GM23338 (cell line): Measurements from ENCODE around the gene COQ6.

ENCODE experiments used
- CREB1 ChIP-seq: fragments of 250-450 bp; sonication (Bioruptor Pico); IDR thresholded peaks from 2 replicates; pipeline ENCODE4 v1.5.0; 2020; ENCODE audit warnings: low read depth, mild to moderate bottlenecking, moderate library complexity
- ETS1 ChIP-seq: IDR thresholded peaks from 2 replicates; pipeline ENCODE4 v1.6.1; 2016; ENCODE audit warnings: antibody characterized with exemption
- EZH2 ChIP-seq: fragments of 200-600 bp; sonication (generic); IDR thresholded peaks from one replicate; pipeline ENCODE4 v1.8.0; 2017; ENCODE audit warnings: antibody characterized with exemption, mild to moderate bottlenecking, low read depth; ENCODE audit not compliant: unreplicated experiment
- EZH2phosphoT487 ChIP-seq: fragments of 200-600 bp; sonication (generic); IDR thresholded peaks from one replicate; pipeline ENCODE4 v1.8.1; 2018; ENCODE audit warnings: antibody characterized with exemption; ENCODE audit not compliant: unreplicated experiment
- JUNB ChIP-seq: IDR thresholded peaks from one replicate; pipeline ENCODE4 v1.6.1; 2016; ENCODE audit warnings: antibody characterized with exemption; ENCODE audit not compliant: unreplicated experiment
- NANOG ChIP-seq: IDR thresholded peaks from 2 replicates; pipeline ENCODE4 v1.6.1; 2016; ENCODE audit warnings: antibody characterized with exemption, borderline replicate concordance
- POLR2AphosphoS5 ChIP-seq: IDR thresholded peaks from 2 replicates; pipeline ENCODE4 v1.6.1; 2016; ENCODE audit warnings: antibody characterized with exemption, low read depth
- REST ChIP-seq: IDR thresholded peaks from one replicate; pipeline ENCODE4 v1.6.1; 2018; ENCODE audit warnings: antibody characterized with exemption; ENCODE audit not compliant: unreplicated experiment
- STAT1 ChIP-seq: IDR thresholded peaks from one replicate; pipeline ENCODE4 v1.6.1; 2016; ENCODE audit warnings: antibody characterized with exemption; ENCODE audit not compliant: unreplicated experiment
- ZNF114 ChIP-seq: fragments of 250-450 bp; sonication (Bioruptor Pico); IDR thresholded peaks from 2 replicates; pipeline ENCODE4 v1.5.0; 2020; ENCODE audit warnings: mild to moderate bottlenecking, moderate library complexity
- ZNF331 ChIP-seq: fragments of 250-450 bp; sonication (Bioruptor Pico); IDR thresholded peaks from 2 replicates; pipeline ENCODE4 v1.5.0; 2020; ENCODE audit warnings: low read depth, mild to moderate bottlenecking, moderate library complexity
- ZNF462 ChIP-seq: fragments of 250-450 bp; sonication (Bioruptor Pico); IDR thresholded peaks from 2 replicates; pipeline ENCODE4 v1.5.0; 2020; ENCODE audit warnings: mild to moderate bottlenecking, moderate library complexity
- TF ChIP-seq, protein P1 (sequence below), 2 experiments: fragments of 200-600 bp in 1 of 2; sonication (generic) in 1 of 2; conservative IDR thresholded peaks; 2 replicates each; pipeline versions ENCODE4 v1.5.1 to v1.6.1; 2016 to 2017; ENCODE audit warnings: antibody characterized with exemption in 2 of 2, low read depth in 2 of 2, mild to moderate bottlenecking in 2 of 2, moderate library complexity in 1 of 2

- TF ChIP-seq EZH2phosphoT487 (no peak), ETS1 (no peak), JUNB (no peak), POLR2AphosphoS5 (no peak), REST (no peak), ZNF114 (CRISPR knock-in tag) (no peak), EZH2 (no peak), CREB1 (CRISPR knock-in tag) (no peak), ZNF331 (CRISPR knock-in tag) (no peak), STAT1 (no peak), NANOG (no peak), ZNF462 (CRISPR knock-in tag) (no peak)
- TF ChIP-seq, protein P1, sequence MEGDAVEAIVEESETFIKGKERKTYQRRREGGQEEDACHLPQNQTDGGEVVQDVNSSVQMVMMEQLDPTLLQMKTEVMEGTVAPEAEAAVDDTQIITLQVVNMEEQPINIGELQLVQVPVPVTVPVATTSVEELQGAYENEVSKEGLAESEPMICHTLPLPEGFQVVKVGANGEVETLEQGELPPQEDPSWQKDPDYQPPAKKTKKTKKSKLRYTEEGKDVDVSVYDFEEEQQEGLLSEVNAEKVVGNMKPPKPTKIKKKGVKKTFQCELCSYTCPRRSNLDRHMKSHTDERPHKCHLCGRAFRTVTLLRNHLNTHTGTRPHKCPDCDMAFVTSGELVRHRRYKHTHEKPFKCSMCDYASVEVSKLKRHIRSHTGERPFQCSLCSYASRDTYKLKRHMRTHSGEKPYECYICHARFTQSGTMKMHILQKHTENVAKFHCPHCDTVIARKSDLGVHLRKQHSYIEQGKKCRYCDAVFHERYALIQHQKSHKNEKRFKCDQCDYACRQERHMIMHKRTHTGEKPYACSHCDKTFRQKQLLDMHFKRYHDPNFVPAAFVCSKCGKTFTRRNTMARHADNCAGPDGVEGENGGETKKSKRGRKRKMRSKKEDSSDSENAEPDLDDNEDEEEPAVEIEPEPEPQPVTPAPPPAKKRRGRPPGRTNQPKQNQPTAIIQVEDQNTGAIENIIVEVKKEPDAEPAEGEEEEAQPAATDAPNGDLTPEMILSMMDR (conservative IDR thresholded peaks at IDR 0.05; ENCODE audit: low read depth in 2 of 2) = no peak
Observed at GRCh38 chr14:73991092-73991491, 41.0 kb downstream of the COQ6 start.
